Activated CD4-positive, alpha-beta T cell treated with anti-CD3 and anti-CD28 coated beads, Interleukin-2, amount 50 U/mL, for 1 hour (primary cell): ENCODE measurements around the gene CYP2C19.
"Not testable (repeated sequence)": the region's sequence is repeated elsewhere in the genome, so short reads cannot be mapped to it uniquely, and the experiment has no call there.

Source experiments
- DNase-seq: peaks from one replicate; pipeline ENCODE4 v3.0.0-alpha.2; 2020

Gene CYP2C19

GRCh38 chr10:94890264-94891022 is 128.0 kb downstream of the CYP2C19 start:
- no peak for DNase-seq

- not testable (repeated sequence) for DNase-seq
Measured at GRCh38 chr10:94898414-94898813, 135.9 kb downstream of the CYP2C19 start.

GRCh38 chr10:94902080-94902479 is 139.6 kb downstream of the CYP2C19 start:
- no peak for DNase-seq

GRCh38 chr10:94902570-94902969 is 140.1 kb downstream of the CYP2C19 start:
- no peak for DNase-seq
